Memory B cell (primary cell): ENCODE measurements around the gene SUN1.
A peak's percentile ranks its signal among the peaks of the same experiment; 100 is the strongest.

Source experiments
- ATAC-seq: fragments of 150-1000 bp; cut with Tn5 transposase; 2 replicates; pipeline ENCODE4 v1.10.0; 2021; ENCODE audit warnings: low read depth, mild to moderate bottlenecking, moderate library complexity
- DNase-seq, 2 donors: peaks; one replicate each; pipeline ENCODE4 v3.0.0; 2022; ENCODE audit warnings: low spot score in 2 of 2
- H3K27ac Mint-ChIP-seq: one replicate; pipeline ENCODE4 v1.8.0; 2022; ENCODE audit warnings: mild to moderate bottlenecking, moderate library complexity, mixed read lengths
- H3K27me3 Mint-ChIP-seq: one replicate; pipeline ENCODE4 v1.8.0; 2022; ENCODE audit warnings: mixed read lengths
- H3K36me3 Mint-ChIP-seq: one replicate; pipeline ENCODE4 v1.8.0; 2022; ENCODE audit warnings: mild to moderate bottlenecking, mixed read lengths
- H3K4me1 Mint-ChIP-seq: one replicate; pipeline ENCODE4 v1.8.0; 2022; ENCODE audit warnings: mixed read lengths
- H3K4me3 Mint-ChIP-seq: one replicate; pipeline ENCODE4 v1.8.0; 2022; ENCODE audit warnings: mild to moderate bottlenecking, moderate library complexity, mixed read lengths
- H3K9me3 Mint-ChIP-seq: one replicate; pipeline ENCODE4 v1.8.0; 2022; ENCODE audit warnings: mixed read lengths

SUN1 gene

DNA sequence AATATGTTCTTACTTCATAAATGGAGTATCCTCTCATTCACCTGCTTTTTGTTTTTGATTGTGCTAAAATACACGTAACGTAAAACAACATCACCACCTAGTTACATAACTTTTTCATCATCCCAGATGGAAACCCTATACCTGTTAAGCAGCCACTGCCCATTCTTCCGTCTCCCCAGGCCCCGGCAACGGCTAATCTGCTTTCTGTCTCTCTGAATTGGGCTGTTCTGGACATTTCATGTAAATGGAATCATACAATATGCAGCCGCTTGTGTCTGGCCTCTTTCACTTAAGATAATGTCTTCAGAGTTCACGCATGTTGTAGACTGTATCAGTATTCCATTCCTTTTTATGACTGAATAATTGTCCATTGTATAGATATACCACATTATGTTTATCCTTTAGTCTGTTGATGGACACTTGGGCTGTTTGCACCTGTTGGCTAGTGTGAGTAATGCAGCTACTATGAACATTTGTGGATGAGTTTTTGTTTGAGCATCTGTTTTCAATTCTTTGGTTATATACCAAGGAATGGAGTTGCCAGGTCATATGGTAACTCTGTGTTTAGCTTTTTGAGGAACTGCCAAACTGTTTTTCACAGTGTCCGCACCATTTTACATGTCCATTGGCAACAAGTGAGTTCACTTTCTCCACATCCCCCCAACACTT lies 14.1 kb upstream of the SUN1 start:
- ATAC-seq (no peak), DNase-seq (peak in 1 of 2 donors; percentile 12)
- H3K36me3 Mint-ChIP-seq, result peaks cover 11% of the 10 kb centered on the region
- H3K27ac Mint-ChIP-seq, result peak overlapping the region; percentile 82
- H3K27me3 Mint-ChIP-seq, result no peaks in the 10 kb centered on the region
- peaks cover 45% of the 10 kb centered on the region for H3K4me1 Mint-ChIP-seq
- no peaks in the 10 kb centered on the region for H3K9me3 Mint-ChIP-seq
- H3K4me3 Mint-ChIP-seq, result peak overlapping the region; percentile 89

DNA sequence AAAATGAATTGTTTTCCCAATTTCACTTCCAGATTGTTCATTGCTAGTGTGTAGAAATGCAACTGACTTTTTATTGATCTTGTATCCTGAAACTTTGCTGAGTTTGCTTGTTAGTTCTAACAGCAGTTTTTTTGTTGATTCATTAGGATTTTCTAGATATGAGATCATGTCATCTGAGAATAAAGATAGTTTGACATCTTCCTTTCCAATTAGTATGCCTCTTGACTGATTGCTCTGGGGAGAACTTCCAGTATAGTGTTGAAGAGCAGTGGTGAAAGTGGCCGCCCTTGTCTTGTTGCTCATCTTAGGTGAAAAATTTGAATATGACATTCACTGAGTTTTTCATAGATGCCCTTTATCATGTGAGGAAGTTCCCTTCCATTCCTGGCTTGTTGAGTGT lies 11.9 kb upstream of the SUN1 start:
- DNase-seq (no peak), ATAC-seq (no peak)
- Mint-ChIP-seq H3K9me3 (no peaks in the 10 kb centered on the region), H3K4me3 (no peak overlapping the region), H3K4me1 (peaks cover 46% of the 10 kb centered on the region), H3K27ac (no peak overlapping the region), H3K27me3 (no peaks in the 10 kb centered on the region), H3K36me3 (peaks cover 19% of the 10 kb centered on the region)

DNA sequence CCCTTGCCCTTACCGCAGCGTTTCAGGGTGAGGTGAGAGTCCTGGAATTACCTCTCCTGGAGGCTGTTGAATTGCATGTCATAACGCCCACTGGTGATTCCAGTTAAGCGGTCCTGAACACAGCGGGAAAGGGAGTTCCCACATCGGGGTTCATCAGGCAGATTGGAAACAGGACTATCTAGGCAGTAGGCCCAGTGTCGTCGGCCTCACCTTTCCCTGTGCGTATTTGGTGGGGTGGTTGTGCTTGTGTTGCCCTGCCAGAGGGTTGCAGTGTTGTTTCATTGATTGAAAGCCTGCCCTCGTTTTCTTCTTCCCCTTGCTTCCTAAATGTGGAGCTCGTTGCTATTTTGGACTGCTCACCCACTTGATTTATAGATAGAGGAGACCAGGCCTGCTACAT lies 10.6 kb upstream of the SUN1 start:
- Mint-ChIP-seq H3K36me3 (peaks cover 22% of the 10 kb centered on the region), H3K4me1 (peaks cover 51% of the 10 kb centered on the region), H3K27me3 (no peaks in the 10 kb centered on the region), H3K27ac (peak overlapping the region; percentile 24), H3K4me3 (no peak overlapping the region), H3K9me3 (no peaks in the 10 kb centered on the region)
- no peak for ATAC-seq
- no peak for DNase-seq

DNA sequence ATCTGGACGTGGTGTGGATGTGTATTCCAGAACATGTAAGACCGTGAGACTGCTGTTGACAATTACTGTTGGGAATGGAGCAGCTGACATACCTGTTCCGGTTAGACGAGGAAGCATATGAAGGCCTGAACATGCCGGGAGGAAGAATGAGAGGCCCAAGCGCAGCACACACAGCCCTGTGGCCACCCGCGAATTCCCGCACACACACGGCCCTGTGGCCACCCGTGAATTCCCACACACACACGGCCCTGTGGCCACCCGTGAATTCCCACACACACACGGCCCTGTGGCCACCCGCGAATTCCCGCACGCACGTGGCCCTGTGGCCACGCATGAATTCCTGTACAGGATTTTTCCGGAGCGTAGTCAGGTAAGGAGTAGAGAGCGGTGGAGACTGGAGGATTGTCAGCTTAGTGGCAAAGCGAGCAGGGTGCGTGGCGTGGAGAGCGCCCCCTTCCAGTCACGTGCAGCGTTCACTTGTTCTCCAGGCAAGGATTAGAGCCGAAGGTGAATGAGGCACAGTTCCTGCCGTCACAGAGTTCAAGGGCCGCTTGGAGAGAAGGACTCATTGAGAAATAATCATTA lies 9.5 kb upstream of the SUN1 start:
- H3K27me3 Mint-ChIP-seq, result no peaks in the 10 kb centered on the region
- H3K27ac Mint-ChIP-seq, result no peak overlapping the region
- DNase-seq (no peak), ATAC-seq (no peak)
- peaks cover 45% of the 10 kb centered on the region for H3K4me1 Mint-ChIP-seq
- H3K9me3 Mint-ChIP-seq, result no peaks in the 10 kb centered on the region
- H3K4me3 Mint-ChIP-seq, result no peak overlapping the region
- H3K36me3 Mint-ChIP-seq, result peaks cover 22% of the 10 kb centered on the region

DNA sequence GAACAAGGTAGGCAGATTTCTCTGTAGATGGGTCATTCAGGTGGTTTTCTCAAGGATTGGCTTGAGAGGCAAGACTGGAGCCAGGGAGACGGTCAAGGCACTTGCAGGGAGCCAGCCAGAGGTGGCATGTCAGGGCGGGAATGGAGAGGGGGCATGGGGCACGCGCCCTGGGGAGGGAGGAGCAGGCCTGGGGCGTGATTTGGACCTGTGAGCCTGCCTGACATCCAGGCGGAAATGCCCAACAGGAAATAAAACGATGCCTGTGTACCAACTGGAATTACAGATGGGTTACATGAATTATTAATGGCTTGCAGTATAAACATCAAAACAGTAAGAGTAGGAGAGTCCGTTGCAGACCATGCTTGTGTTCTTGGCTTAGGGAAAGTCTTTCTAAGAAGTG lies 8.6 kb upstream of the SUN1 start:
- DNase-seq (no peak), ATAC-seq (no peak)
- no peak overlapping the region for H3K4me3 Mint-ChIP-seq
- no peaks in the 10 kb centered on the region for H3K27me3 Mint-ChIP-seq
- no peaks in the 10 kb centered on the region for H3K9me3 Mint-ChIP-seq
- peaks cover 22% of the 10 kb centered on the region for H3K36me3 Mint-ChIP-seq
- peaks cover 37% of the 10 kb centered on the region for H3K4me1 Mint-ChIP-seq
- H3K27ac Mint-ChIP-seq, result no peak overlapping the region

DNA sequence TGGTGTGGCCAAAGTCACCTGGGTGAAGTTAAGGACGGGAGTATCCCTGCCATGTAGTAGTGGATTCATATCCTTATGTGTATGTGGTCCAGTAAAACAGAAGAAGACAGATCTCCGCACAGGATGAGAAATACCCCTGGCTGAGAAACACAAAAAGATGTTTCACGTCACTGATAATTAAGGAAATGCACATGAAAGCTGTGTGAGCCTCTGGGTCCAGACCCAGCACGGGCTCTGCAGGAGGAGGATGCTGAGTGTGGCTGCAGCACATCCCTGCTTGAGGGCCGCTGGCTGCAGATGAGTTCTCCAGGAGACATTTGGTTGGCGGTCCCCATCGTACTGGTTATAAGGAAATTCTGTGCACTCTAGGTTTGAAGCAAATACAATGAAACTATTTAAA lies 8.2 kb upstream of the SUN1 start:
- Mint-ChIP-seq H3K9me3 (no peaks in the 10 kb centered on the region), H3K27me3 (no peaks in the 10 kb centered on the region), H3K4me3 (no peak overlapping the region), H3K4me1 (peaks cover 37% of the 10 kb centered on the region), H3K27ac (no peak overlapping the region), H3K36me3 (peaks cover 21% of the 10 kb centered on the region)
- DNase-seq (no peak), ATAC-seq (no peak)

DNA sequence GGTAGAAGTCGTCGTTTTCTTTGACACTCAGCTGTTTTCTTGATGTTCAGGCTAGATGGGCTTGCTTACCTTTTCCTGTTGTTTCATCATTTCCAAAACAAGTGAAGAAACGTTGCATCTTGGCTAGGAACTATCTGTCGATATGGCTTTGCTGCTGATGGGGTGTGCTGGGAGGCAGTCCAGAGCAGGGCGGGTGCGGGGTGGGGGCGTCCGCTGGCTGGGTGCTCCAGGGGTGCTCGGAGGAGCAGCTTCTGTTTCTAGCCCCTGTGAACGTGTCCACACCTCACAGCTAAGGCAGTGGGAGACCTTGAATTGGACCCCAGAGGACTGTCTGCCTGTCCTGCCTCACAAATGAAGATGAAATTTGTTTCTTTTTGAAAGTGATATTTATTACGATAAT lies 7.6 kb upstream of the SUN1 start:
- no peaks in the 10 kb centered on the region for H3K27me3 Mint-ChIP-seq
- peaks cover 17% of the 10 kb centered on the region for H3K36me3 Mint-ChIP-seq
- no peak overlapping the region for H3K4me3 Mint-ChIP-seq
- no peaks in the 10 kb centered on the region for H3K9me3 Mint-ChIP-seq
- DNase-seq (no peak), ATAC-seq (no peak)
- peaks cover 33% of the 10 kb centered on the region for H3K4me1 Mint-ChIP-seq
- no peak overlapping the region for H3K27ac Mint-ChIP-seq

DNA sequence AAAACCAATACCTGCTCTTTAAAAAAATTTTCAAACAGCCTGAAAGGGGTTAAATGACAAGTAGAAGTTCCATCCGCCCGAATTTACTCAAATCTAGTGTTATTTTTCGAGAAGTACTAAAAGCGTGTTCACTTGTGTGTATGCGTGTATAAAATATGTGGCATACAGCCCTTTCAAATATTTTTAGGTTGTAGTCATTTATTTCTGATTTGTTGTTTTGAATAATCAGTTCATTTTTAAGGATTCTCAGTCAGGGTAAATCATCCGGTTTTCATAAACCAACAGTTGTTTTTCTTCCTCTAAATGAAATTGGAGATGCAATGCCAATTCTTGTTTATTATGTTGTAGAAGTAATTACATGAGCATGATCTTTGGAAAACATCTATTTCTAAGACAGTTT lies 6.9 kb upstream of the SUN1 start:
- H3K27me3 Mint-ChIP-seq, result no peaks in the 10 kb centered on the region

DNA sequence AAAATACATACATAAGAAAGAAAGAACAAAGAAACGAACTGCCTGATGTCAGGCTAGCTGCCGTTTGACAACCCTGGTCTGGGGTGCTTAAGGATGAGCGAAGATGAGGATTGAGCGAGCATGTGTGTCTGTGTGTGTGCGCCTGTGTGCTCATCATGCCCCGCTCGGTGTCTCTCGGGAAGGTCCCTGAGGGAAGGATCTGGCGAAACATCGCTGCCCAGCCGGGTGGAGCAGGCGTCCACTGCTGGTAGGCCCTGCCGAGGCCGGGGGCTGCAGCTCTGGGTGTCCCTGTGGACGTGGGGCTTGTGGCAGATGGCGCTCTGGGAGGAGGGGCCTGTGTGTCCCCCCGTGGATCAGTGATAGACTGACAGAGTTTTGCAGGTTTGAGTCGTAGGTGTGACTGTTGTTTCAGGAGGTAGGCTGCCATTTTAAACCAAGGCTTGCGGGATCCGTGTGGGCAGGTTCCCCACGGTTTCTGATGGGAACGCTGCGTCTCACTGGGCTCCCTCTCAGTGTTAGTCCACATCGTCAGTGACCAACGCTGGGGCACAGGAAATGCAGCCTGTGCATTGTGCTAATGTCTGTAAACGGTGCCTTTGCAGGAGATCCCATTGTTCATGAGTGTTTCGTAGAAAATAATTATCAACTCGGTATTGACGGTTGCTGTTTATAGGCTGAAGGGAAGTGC lies 5.9 kb upstream of the SUN1 start:
- H3K9me3 Mint-ChIP-seq, result no peaks in the 10 kb centered on the region
- ATAC-seq (no peak), DNase-seq (no peak)
- no peaks in the 10 kb centered on the region for H3K27me3 Mint-ChIP-seq
- H3K36me3 Mint-ChIP-seq, result peaks cover 14% of the 10 kb centered on the region
- peaks cover 36% of the 10 kb centered on the region for H3K4me1 Mint-ChIP-seq
- no peak overlapping the region for H3K4me3 Mint-ChIP-seq
- H3K27ac Mint-ChIP-seq, result no peak overlapping the region

More for the DNA sequence above, 6.9 kb upstream of the SUN1 start:
- ATAC-seq, result no peak
- Mint-ChIP-seq H3K4me3 (no peak overlapping the region), H3K9me3 (no peaks in the 10 kb centered on the region), H3K36me3 (peaks cover 17% of the 10 kb centered on the region), H3K4me1 (peaks cover 36% of the 10 kb centered on the region), H3K27ac (no peak overlapping the region)
- DNase-seq, result no peak

DNA sequence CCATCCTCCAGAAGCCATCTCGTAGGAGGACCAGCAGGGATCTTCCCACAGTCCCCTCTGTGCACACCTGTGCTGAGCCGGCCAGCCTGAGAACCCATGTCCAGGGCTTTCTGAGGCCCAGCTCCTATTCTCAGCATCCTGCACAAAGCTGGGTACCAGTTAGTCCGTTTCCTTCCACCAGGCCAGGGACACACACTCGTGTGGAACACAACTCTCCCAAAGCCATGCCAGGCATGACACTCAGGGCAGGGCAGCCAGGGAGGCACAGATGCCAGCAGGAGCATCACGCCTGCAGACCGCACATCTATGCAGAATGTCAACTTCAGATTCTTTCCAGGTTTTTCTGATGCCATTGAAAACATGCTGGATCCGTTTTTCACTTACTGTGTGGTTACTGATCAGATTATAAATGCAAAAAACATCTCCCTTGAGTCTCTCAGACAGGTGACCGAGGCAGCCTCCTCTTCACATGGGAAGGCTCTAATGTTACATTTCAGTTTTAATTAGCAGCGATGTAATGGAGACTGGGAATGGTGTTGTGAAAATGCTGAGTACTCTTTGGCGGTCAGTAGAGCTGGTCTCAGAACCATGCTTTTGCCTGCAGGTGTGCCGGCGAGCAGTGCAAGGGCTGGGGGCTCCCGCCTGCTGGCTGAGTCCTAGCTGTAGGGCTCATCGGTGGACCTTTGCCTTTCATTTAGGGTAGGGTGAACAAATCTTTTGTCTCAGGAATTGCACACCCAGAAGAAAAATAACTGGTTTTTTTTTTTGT lies 3.3 kb upstream of the SUN1 start:
- Mint-ChIP-seq H3K36me3 (peaks cover 9% of the 10 kb centered on the region), H3K27me3 (no peaks in the 10 kb centered on the region), H3K9me3 (no peaks in the 10 kb centered on the region), H3K4me3 (no peak overlapping the region), H3K4me1 (peaks cover 29% of the 10 kb centered on the region), H3K27ac (no peak overlapping the region)
- DNase-seq (no peak), ATAC-seq (no peak)

DNA sequence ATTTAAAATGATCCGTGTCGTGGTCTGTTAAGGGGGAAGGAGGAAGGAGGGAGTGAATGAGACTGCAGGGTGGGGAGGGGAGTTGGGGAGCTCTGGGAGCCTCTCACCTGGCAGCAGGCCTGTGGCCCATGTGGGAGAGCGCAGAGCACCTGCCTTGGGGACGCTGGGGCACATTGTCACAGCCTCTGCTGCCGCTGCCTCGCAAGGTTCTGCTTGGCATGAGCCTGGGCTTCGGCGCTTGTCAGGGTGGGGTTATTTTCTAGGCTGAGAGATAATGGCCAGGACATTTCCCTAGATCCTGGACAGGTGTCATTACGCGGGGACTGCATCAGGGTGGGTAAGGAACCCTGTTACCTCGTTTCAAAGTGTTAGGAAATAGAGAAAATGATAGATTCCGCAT lies 2.2 kb upstream of the SUN1 start:
- no peak for ATAC-seq
- Mint-ChIP-seq H3K36me3 (peaks cover 9% of the 10 kb centered on the region), H3K4me1 (peaks cover 28% of the 10 kb centered on the region), H3K4me3 (no peak overlapping the region), H3K9me3 (no peaks in the 10 kb centered on the region), H3K27me3 (no peaks in the 10 kb centered on the region), H3K27ac (peak overlapping the region; percentile 93)
- DNase-seq, result no peak

DNA sequence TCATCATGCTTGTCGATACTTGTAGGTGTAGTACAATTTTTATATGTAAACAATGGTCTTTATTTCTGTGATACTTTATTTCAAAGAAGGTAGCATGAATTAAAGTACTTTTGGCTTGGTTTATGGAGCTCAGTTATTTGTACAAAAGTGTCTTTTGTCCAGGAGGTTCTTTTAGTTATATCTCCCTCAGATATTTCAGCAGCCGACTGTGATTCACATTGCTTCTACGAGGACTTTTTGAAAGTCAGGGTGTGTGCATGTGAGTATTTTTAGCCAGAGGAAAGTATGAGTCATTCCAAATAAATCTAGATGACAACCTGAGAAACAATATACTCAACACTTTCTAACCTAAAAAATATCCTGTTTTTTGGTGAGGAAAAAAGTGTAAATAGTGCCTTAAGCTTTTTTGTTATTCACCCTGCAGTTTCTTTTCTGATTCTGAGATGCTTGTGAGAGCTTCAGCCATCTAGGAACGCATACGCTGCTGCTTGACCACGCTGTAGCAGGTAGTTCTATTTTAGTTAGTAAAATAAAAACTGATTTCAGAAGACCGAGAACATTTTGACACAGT lies 595 bp upstream of the SUN1 start:
- Mint-ChIP-seq H3K4me3 (peak overlapping the region; percentile 85), H3K4me1 (peaks cover 32% of the 10 kb centered on the region), H3K36me3 (peaks cover 11% of the 10 kb centered on the region), H3K27ac (peak overlapping the region; percentile 93), H3K27me3 (no peaks in the 10 kb centered on the region), H3K9me3 (no peaks in the 10 kb centered on the region)
- ATAC-seq (peak; percentile 44), DNase-seq (no peak)

DNA sequence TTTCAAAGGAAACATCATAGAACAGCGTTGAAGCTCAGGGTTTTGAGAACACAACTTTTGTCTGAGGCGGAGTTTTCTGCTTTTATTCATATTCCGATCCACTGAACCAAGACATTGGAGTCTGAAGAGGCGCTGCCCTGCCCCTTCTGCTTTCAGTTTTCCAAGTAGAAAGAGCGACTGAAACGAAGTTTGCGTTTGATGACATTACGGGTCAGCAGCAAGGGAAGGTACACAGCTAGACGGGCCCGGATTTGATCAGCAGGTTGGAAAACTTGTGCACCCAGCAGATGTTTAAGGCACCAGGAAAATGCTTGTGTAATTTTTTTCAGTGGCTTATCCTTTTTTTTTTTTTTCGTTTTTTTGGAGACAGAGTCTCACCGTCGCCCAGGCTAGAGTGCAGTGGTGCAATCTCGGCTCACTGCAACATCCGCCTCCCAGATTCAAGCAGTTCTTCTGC lies 720 bp downstream of the SUN1 start:
- H3K4me3 Mint-ChIP-seq, result peak overlapping the region; percentile 85
- ATAC-seq, result no peak
- H3K4me1 Mint-ChIP-seq, result peaks cover 33% of the 10 kb centered on the region
- H3K36me3 Mint-ChIP-seq, result peaks cover 14% of the 10 kb centered on the region
- no peaks in the 10 kb centered on the region for H3K27me3 Mint-ChIP-seq
- no peaks in the 10 kb centered on the region for H3K9me3 Mint-ChIP-seq
- H3K27ac Mint-ChIP-seq, result peak overlapping the region; percentile 93
- no peak for DNase-seq
